ENCODE results near the gene MRPL24. TPM values are rescaled to one million over a fixed set of nuclear protein-coding genes. Genes with fewer than 3 reads are reported as not detected.
"Not testable (repeated sequence)": the region's sequence is repeated elsewhere in the genome, so short reads cannot be mapped to it uniquely, and the experiment has no call there.

The MRPL24 gene
- total and polyA plus RNA-seq, 10 of the 15 experiments (the other 5 are each of a cell fraction or from before 2014, with no cell fraction given): 87.4 to 269 (median 134) TPM

GRCh38 chr1:156765136-156765535, 24.2 kb upstream of the MRPL24 start:
- H3K27ac ChIP-seq (ENCODE audit: control insufficient read depth, insufficient read depth); BruUV-seq (replicated peaks); DNase-seq (ENCODE audit: low read depth, low spot score); H3K27me3 ChIP-seq (replicated peaks in 1 of 2; ENCODE audit: control insufficient read depth in 2 of 2, insufficient read depth in 2 of 2, low read length in 1 of 2); in situ Hi-C loops (cut with MboI); FAIRE-seq; H3K4me1 ChIP-seq (ENCODE audit: control insufficient read depth, insufficient read depth, low read length); H3K4me2 ChIP-seq (ENCODE audit: control insufficient read depth, insufficient read depth); H3K9me3 ChIP-seq (replicated peaks; ENCODE audit: control insufficient read depth, insufficient read depth, low read length); H4K20me1 ChIP-seq (ENCODE audit: control insufficient read depth, insufficient read depth); ATAC-seq; H2AFZ ChIP-seq (ENCODE audit: control insufficient read depth, low read depth, low read length); H3K9ac ChIP-seq (ENCODE audit: control insufficient read depth, insufficient read depth, low read length); H3K36me3 ChIP-seq (ENCODE audit: control insufficient read depth in 2 of 2, insufficient read depth in 2 of 2, low read length in 1 of 2); H3K4me3 ChIP-seq: not testable (repeated sequence)
- ChIA-PET RAD21 (ENCODE audit: unreplicated experiment) (interaction anchor here (0.7 to 5.0 kb wide), 4 partner anchors 14 to 636 kb away, joined by 3 to 59 read pairs (median 40); partner anchors contain the start of genes HDGF, ISG20L2, METTL25B and MRPL24), CTCF (interaction anchor here (0.6 to 9.6 kb wide), 4 partner anchors 10 to 138 kb away, joined by 3 to 152 read pairs (median 20); partner anchors contain the start of genes HDGF, ISG20L2 and METTL25B), SMC1A (ENCODE audit: uncharacterized antibody, unreplicated experiment) (interaction anchor here (3.1 to 11.8 kb wide), 3 partner anchors 13 to 38 kb away, joined by 24 to 108 read pairs (median 36); partner anchors contain the start of genes HDGF, ISG20L2, METTL25B and MRPL24), POLR2A (interaction anchor here (0.6 to 6.9 kb wide), 5 partner anchors 9 to 257 kb away, joined by 3 to 71 read pairs (median 3); partner anchors contain the start of genes ISG20L2 and METTL25B)
- over 99% methylated on average over 11 of the region's 15 CpGs for WGBS (ENCODE audit: insufficient coverage, insufficient replicate concordance, low lambda C conversion rate, missing lambda C conversion rate)
- H3K79me2 ChIP-seq (ENCODE audit: control insufficient read depth, insufficient read depth, low read length): peaks cover 37% of the 10 kb centered on the region
- intact Hi-C loops (cut with micrococcal nuclease; ENCODE audit: unreplicated experiment): loop anchor here (5.0 kb wide), 1 partner anchor 263 kb away; the partner anchor contains the start of gene MEF2D

GRCh38 chr1:156760796-156761104, 19.9 kb upstream of the MRPL24 start:
- ATAC-seq: no peak
- DNase-seq (ENCODE audit: low read depth, low spot score): no peak
- POLR2A ChIA-PET: no interaction called here
- no peak overlapping the region for H3K9ac ChIP-seq (ENCODE audit: control insufficient read depth, insufficient read depth, low read length)
- H3K36me3 ChIP-seq (ENCODE audit: control insufficient read depth in 2 of 2, insufficient read depth in 2 of 2, low read length in 1 of 2): no peaks in the 10 kb centered on the region
- H3K27ac ChIP-seq (ENCODE audit: control insufficient read depth, insufficient read depth): no peak overlapping the region
- SMC1A ChIA-PET (ENCODE audit: uncharacterized antibody, unreplicated experiment): interaction anchor here (0.6 to 1.3 kb wide), 2 partner anchors 9 to 31 kb away, joined by 3 to 4 read pairs; no protein-coding TSS in a partner anchor
- 80% methylated on average over 4 of the region's 4 CpGs for WGBS (ENCODE audit: insufficient coverage, insufficient replicate concordance, low lambda C conversion rate, missing lambda C conversion rate)
- H3K4me2 ChIP-seq (ENCODE audit: control insufficient read depth, insufficient read depth): no peak overlapping the region
- BruUV-seq (replicated peaks): no TSS peak
- no peaks in the 10 kb centered on the region for H3K27me3 ChIP-seq (replicated peaks in 1 of 2; ENCODE audit: control insufficient read depth in 2 of 2, insufficient read depth in 2 of 2, low read length in 1 of 2)
- no peaks in the 10 kb centered on the region for H3K9me3 ChIP-seq (replicated peaks; ENCODE audit: control insufficient read depth, insufficient read depth, low read length)
- RAD21 ChIA-PET (ENCODE audit: unreplicated experiment): no interaction called here
- no peaks in the 10 kb centered on the region for H3K79me2 ChIP-seq (ENCODE audit: control insufficient read depth, insufficient read depth, low read length)
- H3K4me3 ChIP-seq: no peak overlapping the region
- in situ Hi-C loops (cut with MboI) (no loop called here), intact Hi-C loops (cut with micrococcal nuclease; ENCODE audit: unreplicated experiment) (no loop called here)
- no peaks in the 10 kb centered on the region for H3K4me1 ChIP-seq (ENCODE audit: control insufficient read depth, insufficient read depth, low read length)
- H4K20me1 ChIP-seq (ENCODE audit: control insufficient read depth, insufficient read depth): no peaks in the 10 kb centered on the region
- CTCF ChIA-PET: interaction anchor here (1.2 kb wide), 1 partner anchor 35 kb away, joined by 4 read pairs; no protein-coding TSS in a partner anchor
- no peak for FAIRE-seq
- no peak overlapping the region for H2AFZ ChIP-seq (ENCODE audit: control insufficient read depth, low read depth, low read length)
- no peak for TF ChIP-seq ZNF207 (IDR thresholded peaks at IDR 0.05; ENCODE audit: borderline replicate concordance)
- no peak for TF ChIP-seq NBN (IDR thresholded peaks at IDR 0.05)
- TF ChIP-seq CTCF (IDR thresholded peaks at IDR 0.05 in 2 of 3, conservative IDR thresholded peaks at IDR 0.05 in 1 of 3; ENCODE audit: control insufficient read depth in 2 of 3, extremely low read depth in 1 of 3, insufficient read depth in 1 of 3, low read depth in 3 of 3, low read length in 3 of 3): no peak
- no peak for TF ChIP-seq BHLHE40 (IDR thresholded peaks at IDR 0.05; ENCODE audit: borderline replicate concordance in 1 of 2, low read depth in 2 of 2, low read length in 1 of 2)
- TF ChIP-seq SPI1 (IDR thresholded peaks at IDR 0.05; ENCODE audit: borderline replicate concordance, insufficient read depth, low read depth, low read length): no peak
- no peak for TF ChIP-seq IKZF2 (IDR thresholded peaks at IDR 0.05)
- no peak for TF ChIP-seq RUNX3 (IDR thresholded peaks at IDR 0.05; ENCODE audit: low read length)
- TF ChIP-seq MTA3 (IDR thresholded peaks at IDR 0.05; ENCODE audit: borderline replicate concordance, low read length): no peak
- no peak for TF ChIP-seq ZNF274 (IDR thresholded peaks at IDR 0.05; ENCODE audit: insufficient read depth, insufficient read length)
- no peak for TF ChIP-seq ZNF622 (IDR thresholded peaks at IDR 0.05)
- TF ChIP-seq CBX5 (IDR thresholded peaks at IDR 0.05; ENCODE audit: low read depth): no peak
- no peak for TF ChIP-seq RELA (IDR thresholded peaks at IDR 0.05; ENCODE audit: borderline replicate concordance, partially characterized antibody)
- no peak for TF ChIP-seq FOXK2 (IDR thresholded peaks at IDR 0.05)
